Measurements from ENCODE around the gene HLA-DRB1.

- TF ChIP-seq CTCF (conservative IDR thresholded peaks at IDR 0.05; ENCODE audit: low read depth in 2 of 2) (no peak), POLR2AphosphoS5 (IDR thresholded peaks at IDR 0.05; ENCODE audit: low read depth) (no peak), ZNF114 (CRISPR knock-in tag; IDR thresholded peaks at IDR 0.05) (no peak), EZH2phosphoT487 (IDR thresholded peaks at IDR 0.05; ENCODE audit: unreplicated experiment) (no peak), EZH2 (IDR thresholded peaks at IDR 0.05; ENCODE audit: low read depth, unreplicated experiment) (no peak), JUNB (IDR thresholded peaks at IDR 0.05; ENCODE audit: unreplicated experiment) (no peak), ZNF331 (CRISPR knock-in tag; IDR thresholded peaks at IDR 0.05; ENCODE audit: low read depth) (no peak), ZNF462 (CRISPR knock-in tag; IDR thresholded peaks at IDR 0.05) (no peak), REST (IDR thresholded peaks at IDR 0.05; ENCODE audit: unreplicated experiment) (no peak)
These were observed 13.4 kb downstream of the HLA-DRB1 start for GRCh38 chr6:32576250-32576649.

Measured in GM23338 (cell line).